T-helper 1 cell treated with Interleukin-12 subunit alpha and Interleukin-12 subunit beta and Interleukin-4 antibody, amounts not matched to agents 30 ng/mL and 1 ng/mL, for 36 hours (primary cell): ENCODE measurements around the gene NELL1. TPM values are rescaled to one million over a fixed set of nuclear protein-coding genes. Genes with fewer than 3 reads are reported as not detected.

Experiments used
- intact Hi-C: fragments of 100-400 bp; cut with micrococcal nuclease; formaldehyde crosslinking; loops from one replicate; pipeline ENCODE4 v1.15.1; 2024
- total RNA-seq: library from RNA; stranded (reverse); gene quantifications from 2 replicates; pipeline ENCODE4 v1.2.3, GENCODE V29; 2022

NELL1 gene
- total RNA-seq, 1 donor from 2014 or later: not detected

DNA sequence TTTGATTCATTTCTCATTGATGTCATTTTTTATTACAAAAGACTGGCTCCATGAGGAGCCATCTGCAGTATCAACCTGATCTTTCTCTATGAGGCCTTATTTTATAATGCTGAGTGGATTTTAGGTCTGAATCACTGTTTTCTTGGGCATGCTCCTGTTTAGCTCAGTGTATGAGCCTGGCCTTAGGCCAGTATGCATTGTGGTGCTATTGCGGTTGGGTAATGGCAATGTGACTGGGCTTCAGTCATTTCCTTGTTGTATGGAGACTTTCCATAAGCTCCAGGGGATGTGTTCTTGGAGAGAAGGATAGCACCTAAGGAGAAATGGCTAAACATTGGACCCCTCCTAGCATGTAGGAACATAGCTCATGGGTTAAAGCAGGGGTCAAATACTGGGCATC is 293.2 kb downstream of the NELL1 start:
- intact Hi-C loops: no loop called here

DNA sequence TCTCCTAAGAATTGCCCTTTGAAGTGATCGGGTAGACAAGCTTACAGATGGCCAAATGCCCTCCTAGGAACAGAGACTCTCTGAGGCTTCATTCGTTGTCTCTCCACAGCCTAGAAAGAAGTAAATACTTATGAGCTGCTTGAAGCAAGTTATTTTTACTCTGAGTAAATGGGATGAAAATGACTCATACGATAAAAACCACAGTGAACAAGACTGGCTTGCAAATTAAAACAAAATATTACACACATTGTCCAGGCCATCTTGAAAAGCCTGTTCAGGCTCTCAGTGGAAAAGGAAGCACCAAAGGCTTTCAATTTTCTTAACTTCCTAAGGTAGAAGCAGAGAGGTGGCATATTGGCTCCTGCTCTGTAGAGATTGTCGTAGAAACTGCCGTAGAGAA is 294.2 kb downstream of the NELL1 start:
- intact Hi-C loops: no loop called here

DNA sequence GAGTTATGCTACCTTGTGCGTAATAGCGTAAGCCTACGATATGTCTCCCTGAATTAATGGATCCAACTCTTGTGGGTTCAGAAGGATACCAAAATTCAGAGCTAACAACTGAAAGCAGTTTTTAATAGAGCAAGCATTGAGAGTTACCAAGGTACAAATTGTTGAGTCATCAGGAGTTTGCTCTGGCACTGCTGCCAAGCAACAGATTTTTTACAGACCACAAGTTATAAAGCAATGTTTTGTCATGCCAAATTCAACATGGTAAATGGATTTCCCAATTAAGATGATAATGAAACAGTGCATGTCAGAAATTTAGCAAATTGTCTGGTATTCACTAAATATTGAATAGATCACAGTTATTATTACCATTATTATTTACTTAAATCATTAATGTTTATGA is 295.6 kb downstream of the NELL1 start:
- intact Hi-C loops: no loop called here

DNA sequence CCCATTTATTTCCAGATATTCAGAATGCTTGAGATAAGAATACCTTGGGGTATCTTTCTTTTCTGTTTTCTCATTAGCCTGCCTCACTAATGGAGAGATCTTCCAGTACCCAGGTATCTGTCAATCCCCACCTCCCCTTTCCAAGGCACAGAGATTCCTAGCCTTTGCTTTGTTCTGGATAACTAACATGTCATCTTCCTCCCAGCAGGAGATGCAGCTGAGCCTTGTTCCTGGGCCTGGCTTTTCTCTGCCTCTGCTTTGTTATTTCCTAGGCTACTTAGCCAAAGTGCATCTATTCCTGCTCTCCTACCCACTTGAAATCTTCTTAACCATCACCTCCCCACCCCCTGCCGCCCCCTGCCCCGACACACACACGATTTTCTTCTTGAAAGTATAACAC is 297.1 kb downstream of the NELL1 start:
- intact Hi-C loops: no loop called here

DNA sequence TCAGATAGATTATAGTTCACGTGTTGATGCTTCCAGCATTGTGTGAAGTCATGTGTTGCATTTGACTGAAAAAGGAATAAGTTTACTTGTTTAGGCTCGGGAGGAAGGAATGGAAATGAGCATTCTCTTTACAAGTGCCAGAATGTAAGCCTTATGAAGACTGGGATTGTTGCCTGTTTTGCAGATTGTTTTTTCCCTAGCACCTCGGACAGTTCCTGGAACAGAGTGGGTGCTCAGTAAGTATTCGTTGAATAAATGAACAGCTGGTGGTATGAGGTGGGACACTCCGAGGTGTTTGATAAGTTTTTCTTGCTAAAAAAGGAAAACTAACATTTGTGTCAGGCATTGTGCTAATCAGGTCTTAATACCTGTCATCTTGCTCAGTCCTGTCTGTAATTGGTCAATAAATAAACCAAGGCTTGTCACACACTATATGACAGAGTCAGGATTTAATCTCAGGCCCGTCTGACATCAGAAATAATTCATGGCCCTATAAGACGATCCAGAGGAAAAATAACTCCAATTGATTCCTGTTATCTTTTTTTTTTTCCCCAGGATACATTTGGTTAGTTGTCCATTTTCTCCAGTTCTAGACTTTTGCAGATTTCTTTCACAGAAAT is 304.7 kb downstream of the NELL1 start:
- intact Hi-C loops: no loop called here

DNA sequence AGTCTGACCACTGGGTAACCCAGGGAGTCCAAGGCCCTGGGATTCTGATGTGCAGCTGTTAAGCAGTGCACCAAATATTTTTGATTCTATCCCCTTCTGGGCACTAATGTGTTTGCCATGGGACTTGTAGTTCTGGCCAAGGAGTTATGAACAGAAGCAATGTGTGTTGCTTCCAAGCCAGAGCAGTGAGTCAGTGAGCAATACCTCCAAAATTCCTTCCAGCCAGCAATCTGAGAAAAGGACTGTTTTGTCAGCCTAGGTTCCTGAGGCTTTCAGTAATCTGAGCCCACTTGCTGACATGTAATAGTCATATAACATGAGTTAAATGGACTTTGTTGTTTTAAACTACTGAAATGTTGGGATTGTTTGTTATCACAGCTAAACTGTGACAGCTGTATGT is 311.4 kb downstream of the NELL1 start:
- intact Hi-C loops: no loop called here

DNA sequence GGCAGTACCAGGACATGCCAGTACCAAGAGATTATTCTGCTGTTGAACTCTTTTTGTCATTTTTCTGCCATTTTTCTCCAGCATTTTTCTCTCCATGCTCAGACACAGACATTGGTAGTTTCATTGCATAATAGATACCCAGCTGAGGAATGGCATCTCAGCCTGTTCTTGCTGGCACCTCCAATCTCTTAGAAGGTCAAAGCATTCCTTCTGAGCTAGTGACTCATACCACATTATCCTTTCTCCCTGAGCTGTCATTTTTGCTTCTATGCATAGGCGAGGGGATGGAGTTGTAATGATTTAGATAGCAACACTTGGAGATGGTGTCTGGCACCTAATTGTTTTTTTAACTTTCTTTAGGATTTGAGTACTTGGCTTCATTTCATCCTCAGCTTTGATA is 321.1 kb downstream of the NELL1 start:
- intact Hi-C loops: no loop called here

DNA sequence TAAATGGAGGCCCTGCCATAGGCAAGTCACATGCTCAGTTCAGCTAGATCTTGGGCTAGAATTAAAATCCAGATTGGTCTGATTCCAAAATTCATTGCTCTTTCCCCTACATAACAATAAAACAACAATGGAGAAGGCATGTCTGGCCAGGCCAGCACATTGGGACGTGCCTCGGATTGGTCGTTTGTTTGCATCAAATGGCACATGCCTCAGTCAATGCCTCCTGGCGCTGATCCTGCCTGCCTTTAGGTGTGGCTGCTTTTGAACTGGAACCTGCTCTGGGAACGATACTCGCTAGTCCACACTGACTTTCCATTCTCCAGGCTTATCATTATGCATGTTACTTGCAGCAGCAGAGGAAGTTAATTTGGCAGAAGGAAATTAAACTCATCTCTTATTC is 322.1 kb downstream of the NELL1 start:
- intact Hi-C loops: no loop called here

DNA sequence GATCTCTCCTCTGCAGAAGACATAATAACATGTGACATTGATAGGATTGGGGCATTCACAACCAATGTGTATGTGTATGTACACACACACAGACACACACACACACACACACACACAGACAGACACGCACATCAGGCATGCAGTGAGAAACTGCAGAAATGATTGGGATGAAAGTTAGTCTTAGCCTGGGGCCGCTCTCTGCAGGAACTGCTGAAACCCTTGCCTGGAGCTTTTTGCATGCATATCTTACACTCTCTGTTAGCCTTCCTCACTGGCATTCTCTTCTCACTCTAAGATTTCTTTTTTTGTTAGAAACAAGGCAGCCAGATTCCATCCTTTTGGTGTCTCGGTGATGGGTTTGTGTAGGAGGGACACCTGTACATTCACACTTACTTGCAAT is 337.9 kb downstream of the NELL1 start:
- intact Hi-C loops: no loop called here

DNA sequence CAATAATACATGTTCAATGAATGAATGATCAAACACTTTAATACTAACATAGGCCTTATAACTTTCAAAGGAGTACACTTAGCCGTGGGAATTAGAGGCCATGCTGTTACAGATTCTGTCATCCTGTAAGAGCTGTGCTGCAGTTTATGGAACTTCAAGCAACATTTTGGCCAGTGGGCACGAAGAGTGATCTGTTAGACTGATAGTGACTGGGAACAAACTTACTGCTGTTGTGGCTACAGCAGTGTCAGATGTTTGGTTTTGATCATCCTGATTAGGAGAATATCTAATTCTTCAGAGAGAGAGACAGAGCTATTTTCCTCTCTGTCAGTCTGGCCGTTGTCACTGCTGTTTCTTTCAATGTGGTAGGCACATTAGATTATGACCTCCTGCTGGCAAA is 348.9 kb downstream of the NELL1 start:
- intact Hi-C loops: no loop called here

DNA sequence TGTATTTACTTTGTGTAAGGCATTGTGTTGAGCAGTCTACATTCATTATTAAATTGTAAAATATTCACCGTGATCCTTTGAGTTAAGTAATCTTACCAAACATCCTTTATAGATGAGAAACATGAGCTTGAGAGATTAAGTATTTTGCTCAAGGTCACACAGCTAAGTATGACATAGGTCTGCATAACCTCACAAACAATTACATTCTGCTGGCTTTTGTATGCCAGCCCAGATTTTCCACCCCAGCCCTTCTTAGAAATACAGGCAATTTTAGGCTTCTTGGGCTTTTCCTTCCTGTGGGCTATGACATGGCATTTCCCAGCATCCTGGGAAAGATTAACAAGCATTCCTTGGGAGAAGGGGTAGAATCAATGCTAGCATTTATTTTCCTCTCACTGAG is 357.3 kb downstream of the NELL1 start:
- intact Hi-C loops: no loop called here

DNA sequence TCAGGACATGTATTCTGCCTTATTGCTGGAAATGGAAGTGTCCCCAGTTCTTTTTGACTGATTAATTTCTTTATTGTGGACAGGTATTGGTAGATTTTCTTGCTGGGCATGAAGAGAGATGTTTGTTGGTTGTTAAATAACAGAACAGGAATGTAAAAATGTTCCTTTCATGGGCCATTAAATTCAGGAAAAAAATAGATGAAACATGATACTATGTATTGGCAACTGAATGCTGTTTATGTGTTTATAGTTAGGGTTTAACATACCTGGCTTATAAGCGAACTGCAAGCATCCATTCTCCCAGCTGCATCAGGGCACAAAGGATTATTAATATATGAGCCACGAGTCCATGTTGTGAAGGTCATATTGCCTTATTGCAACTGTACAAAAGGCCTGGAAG is 368.5 kb downstream of the NELL1 start:
- intact Hi-C loops: no loop called here

DNA sequence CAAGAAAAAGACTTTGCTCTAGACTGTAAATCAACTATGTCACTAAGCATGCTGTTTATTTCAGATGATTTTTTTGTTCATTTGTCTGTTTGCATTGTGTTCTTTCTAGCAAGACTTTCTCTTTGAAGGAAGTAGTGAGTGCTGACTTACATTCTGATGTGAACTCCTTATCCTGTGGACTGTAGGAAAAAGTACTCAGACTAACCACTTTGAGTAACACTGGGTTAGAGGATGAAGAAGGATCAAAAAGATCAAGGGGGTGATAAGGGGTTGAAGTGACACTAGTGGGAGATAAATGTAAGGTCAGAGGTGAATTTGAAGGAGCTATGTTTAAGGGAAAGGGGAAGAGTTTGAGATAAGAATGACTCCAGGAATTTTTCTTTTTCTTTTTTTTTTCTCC is 369.4 kb downstream of the NELL1 start:
- intact Hi-C loops: no loop called here

DNA sequence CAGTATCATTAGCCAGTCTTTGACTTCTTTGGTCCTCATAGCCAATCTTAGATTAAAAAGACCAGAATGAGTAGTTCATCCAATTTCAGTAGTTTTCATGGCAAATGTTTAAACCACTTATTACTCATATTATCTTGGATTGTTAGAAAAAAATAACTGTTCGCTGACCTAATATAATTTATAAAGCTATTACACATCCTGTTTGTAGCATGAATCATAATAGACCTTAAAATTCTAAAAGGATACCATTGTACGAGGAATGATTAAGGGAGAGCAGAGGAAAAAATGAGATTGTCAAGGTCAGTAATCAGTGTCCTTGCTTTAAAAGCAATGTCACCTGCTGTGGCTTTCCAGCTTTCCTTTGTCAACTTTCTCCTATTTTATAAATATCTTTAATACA is 371.2 kb downstream of the NELL1 start:
- intact Hi-C loops: no loop called here

DNA sequence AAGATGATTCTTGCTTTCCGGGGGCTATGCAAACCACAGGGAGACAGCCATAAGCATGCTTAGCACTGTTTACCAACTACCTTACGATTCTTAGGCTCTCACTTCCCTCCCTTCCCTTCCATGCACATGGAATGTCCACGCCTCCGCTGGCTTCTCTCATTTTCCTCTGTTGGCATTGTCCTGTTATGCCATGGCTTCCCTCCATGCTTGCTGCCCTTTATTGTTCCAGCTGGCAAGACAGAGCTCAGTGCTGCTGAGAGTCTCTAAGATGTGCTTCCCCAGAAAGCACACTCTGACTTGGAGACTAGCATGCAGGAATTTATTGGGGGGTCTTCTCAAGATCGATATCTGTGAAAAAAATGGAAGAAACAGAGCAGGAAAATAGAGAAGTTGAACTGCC is 379.2 kb downstream of the NELL1 start:
- intact Hi-C loops: no loop called here

DNA sequence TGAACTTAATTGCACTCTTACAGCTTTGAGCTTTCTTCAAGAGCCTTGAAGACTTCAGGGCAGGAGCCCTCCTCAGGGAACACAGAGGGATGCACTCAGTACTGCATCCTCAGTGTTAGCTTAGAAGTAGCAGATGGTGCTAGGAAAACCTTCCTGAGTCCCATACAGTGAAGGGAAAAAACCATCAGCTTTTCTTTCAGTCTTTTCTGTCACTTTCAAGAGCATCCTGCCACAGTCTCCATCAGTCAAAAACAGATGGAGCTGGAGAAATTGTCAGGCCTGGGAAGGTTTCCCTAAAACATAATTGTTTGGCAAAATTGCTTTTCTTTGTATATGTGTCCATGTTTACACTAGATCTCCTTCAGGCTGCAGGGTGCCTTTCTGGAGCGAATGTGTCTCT is 384.1 kb downstream of the NELL1 start:
- intact Hi-C loops: no loop called here

DNA sequence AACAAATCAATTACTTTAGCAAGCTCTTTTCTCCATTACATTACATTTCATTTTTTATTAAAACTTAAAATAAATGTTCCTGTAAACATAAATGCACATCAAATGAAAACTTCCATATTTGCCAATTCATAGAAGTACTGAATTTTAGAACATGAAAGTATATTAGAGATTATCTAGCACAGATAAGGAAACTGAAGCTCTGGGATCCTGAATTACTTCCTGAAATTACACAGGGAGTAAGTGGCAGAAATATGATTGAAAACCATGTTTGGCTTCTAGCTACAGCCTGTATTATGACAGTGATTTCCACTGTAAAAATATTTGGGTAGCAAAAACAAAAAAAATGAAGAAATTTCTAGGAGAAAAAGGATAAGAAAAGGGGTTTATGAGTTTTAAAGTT is 387.3 kb downstream of the NELL1 start:
- intact Hi-C loops: no loop called here

DNA sequence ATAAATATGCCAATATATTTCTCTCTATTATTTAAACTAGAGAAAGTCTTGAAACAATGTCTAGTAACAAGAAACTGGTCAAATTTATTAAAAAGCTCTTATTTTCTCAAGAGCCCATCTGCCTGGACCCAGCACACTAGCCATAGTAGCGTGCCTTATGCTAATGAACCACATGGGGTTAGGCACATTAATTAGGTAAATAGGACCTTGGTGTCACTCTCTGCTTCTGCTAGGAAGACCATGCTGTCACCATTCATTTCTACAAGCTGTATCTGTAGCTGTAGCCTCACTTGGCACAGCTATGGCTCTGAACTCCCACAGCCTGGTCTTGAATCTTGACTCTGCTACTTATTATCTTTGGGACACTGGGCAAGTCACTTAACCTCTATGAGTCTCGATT is 390.5 kb downstream of the NELL1 start:
- intact Hi-C loops: no loop called here

DNA sequence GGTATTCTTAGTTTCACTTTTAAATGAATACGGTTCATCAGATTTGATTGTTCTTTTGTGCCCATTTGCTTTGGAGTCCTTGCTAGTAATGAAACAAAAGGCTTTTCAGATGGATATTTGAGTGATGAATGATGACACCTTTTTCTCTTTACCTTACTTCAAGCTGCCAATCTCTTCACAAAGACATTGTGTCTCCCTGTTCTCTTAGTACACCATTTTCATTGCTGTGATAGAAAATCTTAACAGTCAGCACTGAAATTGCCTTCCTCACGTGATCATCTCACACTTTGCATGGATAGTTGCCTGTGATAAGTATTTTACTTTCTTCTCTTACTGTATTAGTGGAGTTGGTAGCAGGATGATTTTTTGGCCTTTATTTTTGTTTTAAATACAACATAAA is 396.6 kb downstream of the NELL1 start:
- intact Hi-C loops: no loop called here

DNA sequence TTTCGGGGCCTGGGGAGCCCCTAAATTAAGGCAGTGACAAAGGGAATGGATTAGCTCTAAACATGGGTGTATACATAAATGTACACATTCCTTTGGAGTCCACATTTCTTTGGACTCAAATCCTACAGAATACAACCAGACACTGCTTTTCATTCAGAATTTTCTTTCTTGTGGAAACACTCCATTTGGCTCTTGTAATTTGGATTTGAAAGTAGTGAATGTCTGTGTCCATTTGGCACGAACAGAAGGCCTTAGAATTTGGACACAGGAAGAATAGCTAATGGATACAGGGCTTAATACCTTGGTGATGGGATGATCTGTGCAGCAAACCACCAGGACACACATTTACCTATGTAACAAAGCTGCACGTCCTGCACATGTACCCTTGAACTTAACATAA is 399.5 kb downstream of the NELL1 start:
- intact Hi-C loops: no loop called here

DNA sequence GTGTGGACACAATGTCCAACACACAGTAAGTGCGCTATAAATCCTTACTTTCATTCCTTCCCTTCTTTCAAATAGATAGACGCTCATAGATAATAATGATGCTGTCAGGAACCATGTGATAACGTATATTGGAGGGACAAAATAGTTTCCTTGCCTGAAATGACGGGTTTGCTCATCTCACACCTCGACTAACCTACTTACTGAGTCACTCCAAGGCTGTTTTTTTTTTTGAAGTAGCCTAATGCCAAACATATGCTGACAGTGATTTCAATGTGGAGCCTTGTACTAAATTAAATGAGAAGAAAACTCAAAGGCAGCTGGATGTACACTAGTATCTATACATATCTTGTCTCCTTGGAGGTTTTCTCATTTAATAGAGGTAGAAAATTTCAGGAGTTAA is 400.5 kb downstream of the NELL1 start:
- intact Hi-C loops: loop anchor here (10.0 kb wide), 1 partner anchor 65 kb away; no protein-coding TSS in a partner anchor

DNA sequence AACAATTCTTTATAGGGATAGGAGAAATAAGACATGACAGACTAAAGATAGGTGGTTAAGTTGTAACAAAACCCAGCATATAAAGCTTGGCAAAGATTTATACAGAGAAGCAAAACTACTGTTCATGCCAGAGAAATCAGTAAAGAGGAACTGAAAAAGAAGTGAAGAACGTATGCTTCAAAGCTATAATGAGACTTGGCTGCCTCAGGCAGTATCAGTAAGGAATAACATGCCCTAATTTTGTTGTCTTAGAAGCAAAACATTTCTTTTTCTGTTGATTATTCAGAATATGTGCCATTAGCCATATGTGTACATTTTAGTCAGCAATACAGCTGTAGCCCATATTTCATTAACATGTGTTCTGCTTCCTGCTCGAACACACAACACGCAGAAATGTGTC is 403.2 kb downstream of the NELL1 start:
- intact Hi-C loops: loop anchor here (10.0 kb wide), 1 partner anchor 62 kb away; no protein-coding TSS in a partner anchor

DNA sequence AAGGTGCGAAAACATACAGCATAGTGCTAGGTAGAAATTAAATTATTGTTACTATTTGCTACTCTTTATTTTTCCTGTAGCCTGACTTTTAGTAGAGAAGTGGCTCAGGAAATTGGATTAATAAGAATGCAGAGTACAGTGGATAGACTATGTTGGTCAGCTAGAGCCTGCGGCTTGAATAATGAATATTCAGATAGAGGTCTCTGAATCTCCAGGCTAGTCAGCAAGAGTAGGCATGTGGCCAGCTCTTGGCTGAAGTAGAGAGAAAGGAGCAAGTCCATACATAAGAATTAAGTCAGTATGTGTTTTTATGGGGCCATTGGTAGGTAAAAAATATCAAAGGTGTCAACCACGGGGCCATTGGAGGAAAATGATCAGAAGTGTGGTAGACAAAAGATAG is 413.5 kb downstream of the NELL1 start:
- intact Hi-C loops: no loop called here

DNA sequence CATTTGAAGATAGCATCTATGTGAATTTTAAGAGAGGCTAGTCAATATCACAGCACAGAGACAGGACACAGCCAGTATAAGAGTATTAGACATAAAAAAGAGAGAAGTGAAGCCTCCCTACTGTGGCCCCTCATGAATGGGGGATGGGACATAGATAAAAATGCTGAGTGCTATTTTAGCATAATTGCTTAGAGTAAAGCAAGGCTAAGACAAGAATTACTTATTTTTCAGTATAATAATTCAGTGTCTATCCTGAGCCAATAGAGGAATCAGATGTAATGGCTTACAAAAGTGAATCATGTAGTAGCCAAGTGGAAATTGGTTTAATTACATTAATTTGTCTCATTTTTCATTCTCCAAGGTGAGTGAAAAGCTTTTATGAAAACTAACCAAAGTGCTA is 419.5 kb downstream of the NELL1 start:
- intact Hi-C loops: no loop called here
